C4-2B (cell line): ENCODE data around the gene PKDCC.

ENCODE experiments used
- CTCF ChIP-seq: fragments of 450-650 bp; conservative IDR thresholded peaks from 2 replicates; pipeline ENCODE4 v1.5.1; 2017; ENCODE audit warnings: mild to moderate bottlenecking
- ZFX ChIP-seq: fragments of 450-650 bp; IDR thresholded peaks from 2 replicates; pipeline ENCODE4 v1.6.1; 2017

GRCh38 chr2:42104621-42105020 lies 56.8 kb downstream of the PKDCC start:
- TF ChIP-seq CTCF (no peak), ZFX (no peak)
